GM21737 (cell line): ENCODE data around the gene DPEP3.

Experiments
- ATAC-seq: cut with Tn5 transposase; IDR thresholded peaks from one replicate; pipeline ENCODE4 v1.9.1; 2021; ENCODE audit warnings: mild to moderate bottlenecking, moderate library complexity; ENCODE audit not compliant: unreplicated experiment

Gene DPEP3

GRCh38 chr16:67967958-67968399 lies 12.3 kb downstream of the DPEP3 start:
- ATAC-seq: no peak

GRCh38 chr16:67967183-67967957 lies 12.9 kb downstream of the DPEP3 start:
- peak; percentile 10 for ATAC-seq

- no peak for ATAC-seq
These were observed 13.6 kb downstream of the DPEP3 start for GRCh38 chr16:67966549-67967182.

GRCh38 chr16:67965668-67966548 lies 14.4 kb downstream of the DPEP3 start:
- no peak for ATAC-seq

GRCh38 chr16:67964477-67965131 lies 15.7 kb downstream of the DPEP3 start:
- ATAC-seq: no peak

GRCh38 chr16:67963662-67964321 lies 16.5 kb downstream of the DPEP3 start:
- no peak for ATAC-seq

GRCh38 chr16:67963292-67963661 lies 17.0 kb downstream of the DPEP3 start:
- ATAC-seq: no peak

GRCh38 chr16:67962135-67962534 lies 18.2 kb downstream of the DPEP3 start:
- no peak for ATAC-seq

GRCh38 chr16:67961551-67961957 lies 18.7 kb downstream of the DPEP3 start:
- ATAC-seq: no peak

- no peak for ATAC-seq
These were observed 20.6 kb downstream of the DPEP3 start for GRCh38 chr16:67959536-67960329.

- ATAC-seq: no peak
These were observed 22.7 kb downstream of the DPEP3 start for GRCh38 chr16:67957622-67958021.

GRCh38 chr16:67954421-67955196 lies 25.7 kb downstream of the DPEP3 start:
- no peak for ATAC-seq

GRCh38 chr16:67953641-67954375 lies 26.5 kb downstream of the DPEP3 start:
- ATAC-seq: no peak

- ATAC-seq: no peak
These were observed 28.8 kb downstream of the DPEP3 start for GRCh38 chr16:67951485-67951884.

GRCh38 chr16:67950335-67950843 lies 29.9 kb downstream of the DPEP3 start:
- ATAC-seq: no peak

GRCh38 chr16:67949645-67950044 lies 30.7 kb downstream of the DPEP3 start:
- ATAC-seq: no peak

- no peak for ATAC-seq
These were observed 32.3 kb downstream of the DPEP3 start for GRCh38 chr16:67948015-67948414.

- ATAC-seq: no peak
These were observed 33.2 kb downstream of the DPEP3 start for GRCh38 chr16:67946966-67947558.
